ENCODE data around the gene TGOLN2.
A peak's percentile ranks its signal among the peaks of the same experiment; 100 is the strongest.

- TF ChIP-seq CTCF (CRISPR knock-in tag; IDR thresholded peaks at IDR 0.05) = peak; percentile 13; the same call in 1 of the 2 replicates
- no peak for TF ChIP-seq ZKSCAN5 (CRISPR knock-in tag; IDR thresholded peaks at IDR 0.05)
- peak; percentile 29; the same call in 1 of the 2 replicates for TF ChIP-seq ZBTB34 (CRISPR knock-in tag; IDR thresholded peaks at IDR 0.05)
- peak; percentile 81; the same call in 1 of the 2 replicates for TF ChIP-seq CAMTA2 (CRISPR knock-in tag; IDR thresholded peaks at IDR 0.05; ENCODE audit: borderline replicate concordance)
- peak; percentile 96 for TF ChIP-seq PAWR (CRISPR knock-in tag; IDR thresholded peaks at IDR 0.05; ENCODE audit: borderline replicate concordance)
- TF ChIP-seq GATAD2A (CRISPR knock-in tag; IDR thresholded peaks at IDR 0.05) = peak; percentile 86
Observed at GRCh38 chr2:85354286-85355072, 26.7 kb upstream of the TGOLN2 start, which contains the start of the genes ELMOD3 and RETSAT.

Data from HepG2 (cell line).